IPS-15b (cell line): Measurements from ENCODE around the gene WASHC2A.
"Not testable (repeated sequence)": the region's sequence is repeated elsewhere in the genome, so short reads cannot be mapped to it uniquely, and the experiment has no call there.

ENCODE experiments used
- H3K27me3 ChIP-seq: one replicate; pipeline ENCODE4 v1.6.1; 2013; ENCODE audit warnings: low read length; ENCODE audit not compliant: control insufficient read depth, insufficient read depth
- H3K36me3 ChIP-seq: one replicate; pipeline ENCODE4 v1.6.1; 2013; ENCODE audit warnings: low read length; ENCODE audit not compliant: control insufficient read depth, insufficient read depth
- H3K4me1 ChIP-seq: one replicate; pipeline ENCODE4 v1.6.1; 2013; ENCODE audit warnings: mild to moderate bottlenecking, low read length; ENCODE audit not compliant: control insufficient read depth, insufficient read depth
- H3K4me3 ChIP-seq: one replicate; pipeline ENCODE4 v1.5.1; 2013; ENCODE audit warnings: low read depth, low read length
- H3K9ac ChIP-seq: one replicate; pipeline ENCODE4 v1.6.1; 2013; ENCODE audit warnings: low read depth, mild to moderate bottlenecking, low read length
- H3K9me3 ChIP-seq: one replicate; pipeline ENCODE4 v1.6.1; 2013; ENCODE audit warnings: mild to moderate bottlenecking, low read length; ENCODE audit not compliant: control insufficient read depth, insufficient read depth

WASHC2A gene

GRCh38 chr10:50174788-50175525, 107.2 kb downstream of the WASHC2A start:
- H3K27me3 ChIP-seq, H3K36me3 ChIP-seq, H3K9me3 ChIP-seq, H3K4me1 ChIP-seq, H3K4me3 ChIP-seq, H3K9ac ChIP-seq: not testable (repeated sequence)
